GF-D8 (cell line): ENCODE data around the gene PLK2.
A peak's percentile ranks its signal among the peaks of the same experiment; 100 is the strongest.

Experiments used
- DNase-seq: peaks from one replicate; lab custom pipeline; 2025; lab: John Stamatoyannopoulos, UW

PLK2 gene

DNA sequence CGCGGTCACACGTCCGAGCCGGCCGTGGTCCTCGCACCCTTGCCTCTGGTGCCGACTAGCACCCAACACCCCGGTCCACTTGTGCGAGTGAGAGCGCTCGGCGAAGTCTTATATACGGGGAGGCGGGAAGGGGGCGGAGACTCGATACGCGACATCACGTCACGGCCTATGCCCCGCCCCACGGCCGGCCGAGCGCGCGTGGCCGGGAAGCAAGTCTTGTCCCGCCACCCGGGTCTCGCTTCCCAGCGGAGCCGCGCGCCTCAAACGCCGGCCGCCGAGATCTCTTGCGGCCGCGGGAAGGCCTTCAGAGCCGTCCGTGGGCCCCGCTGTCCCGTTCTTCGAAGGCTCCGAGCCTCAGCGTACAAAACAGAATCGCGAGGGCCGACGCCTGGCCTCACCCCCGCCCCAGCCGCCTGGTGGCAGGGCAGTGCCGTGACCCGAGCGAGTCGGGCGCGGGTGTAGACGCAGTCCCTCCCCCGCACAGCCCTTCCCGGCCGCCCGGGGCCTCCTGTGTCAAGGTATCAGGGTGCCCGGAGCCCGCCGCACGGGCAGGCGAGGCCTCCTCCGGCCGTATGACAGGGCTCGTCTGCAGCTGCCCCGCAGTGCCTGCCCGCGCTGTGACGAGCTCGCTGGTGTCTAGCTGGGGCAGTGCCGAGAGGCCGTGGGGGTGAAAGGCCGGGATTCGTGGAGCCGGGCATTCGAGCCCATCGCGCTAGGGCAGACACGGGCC, at the start of gene PLK2:
Gene PLK2 (minus strand): TSS at position 85 of the 730 bp plus-strand sequence. CDS start 127 bp downstream, outside the sequence.
- DNase-seq = no peak

DNA sequence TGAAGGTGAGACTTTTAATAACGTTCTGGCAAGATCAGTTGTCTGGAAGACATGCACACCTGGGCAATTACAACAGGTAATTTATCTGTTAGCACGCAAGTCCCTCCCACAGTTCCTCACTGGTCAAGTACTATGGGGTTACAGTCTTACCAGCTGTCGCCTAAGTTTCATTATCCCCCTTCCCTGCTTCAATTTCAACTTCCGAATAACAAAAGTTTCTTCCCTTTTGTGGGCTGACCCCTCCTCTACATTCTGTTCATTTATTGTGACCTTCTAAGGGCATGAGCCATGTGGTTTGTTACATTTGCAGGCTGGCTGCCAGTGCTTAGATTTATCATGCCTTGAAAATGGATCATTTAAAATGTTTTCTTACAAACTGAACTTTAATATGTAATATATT, 47.8 kb upstream of the PLK2 start:
- no peak for DNase-seq

DNA sequence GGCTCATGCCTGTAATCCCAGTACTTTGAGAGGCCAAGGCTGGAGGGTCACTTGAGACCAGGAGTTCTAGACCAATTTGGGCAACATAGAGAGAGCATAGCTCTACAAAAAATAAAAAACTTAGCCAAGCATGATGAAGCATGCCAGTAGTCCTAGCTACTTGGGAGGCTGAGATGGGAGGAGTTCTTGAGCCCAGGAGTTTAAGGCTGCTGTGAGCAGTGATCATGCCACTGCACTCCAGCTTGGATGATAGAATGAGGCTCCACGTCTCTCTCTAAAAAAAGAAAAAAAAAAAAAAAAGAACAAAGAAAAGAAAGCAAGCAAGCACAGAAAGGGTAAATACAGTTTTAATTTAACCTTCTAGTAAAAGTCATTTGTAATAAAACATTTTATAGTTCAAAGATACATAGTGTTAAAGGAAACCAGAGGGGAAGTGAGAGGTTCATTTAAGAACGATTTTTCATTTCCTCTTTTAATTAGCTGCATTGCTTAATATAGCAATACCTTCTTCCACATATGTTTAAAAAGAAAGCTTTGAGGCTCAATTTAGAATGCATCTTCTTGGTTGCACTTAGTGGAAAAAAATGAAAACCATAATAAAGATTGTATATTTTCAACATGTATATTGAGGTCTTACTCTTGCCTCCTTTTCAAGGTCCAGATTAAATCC, 46.2 kb upstream of the PLK2 start:
- DNase-seq = no peak

GRCh38 chr5:58505502-58505901, 45.6 kb upstream of the PLK2 start:
- no peak for DNase-seq

DNA sequence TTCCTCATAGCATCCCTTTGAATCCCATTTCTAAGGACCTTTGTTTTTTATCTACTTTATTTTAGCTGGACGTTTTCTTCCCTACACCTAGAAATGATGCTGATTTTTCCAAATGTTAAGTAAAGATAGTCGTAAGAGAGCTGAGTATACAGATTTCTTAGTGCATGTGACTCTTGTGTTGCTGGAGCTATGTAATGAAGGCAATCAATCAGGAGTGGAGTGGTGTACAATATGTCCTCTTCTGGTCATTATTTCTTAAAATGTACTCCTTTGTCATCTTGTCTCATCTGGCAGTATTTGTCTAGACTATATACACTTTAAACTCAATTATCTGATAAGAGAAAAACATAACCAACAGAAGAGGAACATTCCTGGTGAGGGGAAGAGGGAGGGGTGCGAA, 44.9 kb upstream of the PLK2 start:
- no peak for DNase-seq

- no peak for DNase-seq
Measured at GRCh38 chr5:58503390-58504046, 43.6 kb upstream of the PLK2 start.

DNA sequence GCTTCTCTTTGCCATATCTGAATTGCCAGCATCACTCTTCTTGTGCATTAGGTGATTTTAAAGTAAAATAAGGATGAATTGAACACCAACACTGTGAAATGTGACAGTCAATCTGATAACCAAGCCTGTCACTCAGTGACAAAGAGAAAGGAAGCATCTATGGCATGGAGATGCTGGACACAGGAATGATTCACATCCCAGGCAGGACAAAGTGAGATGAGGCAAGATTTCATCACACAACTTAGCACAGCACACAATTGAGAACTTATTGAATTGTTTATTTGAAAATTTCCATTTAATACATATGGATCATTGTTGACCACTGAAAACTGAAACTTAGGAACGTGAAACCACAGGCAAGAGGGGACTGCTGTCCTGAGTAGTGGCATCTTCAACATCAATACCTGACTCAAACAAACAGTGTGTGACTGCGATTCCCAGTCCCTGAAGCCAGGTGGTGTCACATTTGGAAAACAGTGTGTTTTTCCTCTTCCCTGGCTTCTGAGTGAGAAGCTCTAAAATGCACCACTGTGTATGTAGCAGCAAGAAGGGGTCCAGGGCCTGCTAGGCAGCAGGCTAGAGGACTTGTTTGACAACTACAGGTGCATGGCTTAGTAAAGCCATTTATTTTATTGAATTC, 42.0 kb upstream of the PLK2 start:
- no peak for DNase-seq

- no peak for DNase-seq
Measured at GRCh38 chr5:58499941-58500340, 40.1 kb upstream of the PLK2 start.

GRCh38 chr5:58499231-58499630, 39.3 kb upstream of the PLK2 start:
- no peak for DNase-seq

DNA sequence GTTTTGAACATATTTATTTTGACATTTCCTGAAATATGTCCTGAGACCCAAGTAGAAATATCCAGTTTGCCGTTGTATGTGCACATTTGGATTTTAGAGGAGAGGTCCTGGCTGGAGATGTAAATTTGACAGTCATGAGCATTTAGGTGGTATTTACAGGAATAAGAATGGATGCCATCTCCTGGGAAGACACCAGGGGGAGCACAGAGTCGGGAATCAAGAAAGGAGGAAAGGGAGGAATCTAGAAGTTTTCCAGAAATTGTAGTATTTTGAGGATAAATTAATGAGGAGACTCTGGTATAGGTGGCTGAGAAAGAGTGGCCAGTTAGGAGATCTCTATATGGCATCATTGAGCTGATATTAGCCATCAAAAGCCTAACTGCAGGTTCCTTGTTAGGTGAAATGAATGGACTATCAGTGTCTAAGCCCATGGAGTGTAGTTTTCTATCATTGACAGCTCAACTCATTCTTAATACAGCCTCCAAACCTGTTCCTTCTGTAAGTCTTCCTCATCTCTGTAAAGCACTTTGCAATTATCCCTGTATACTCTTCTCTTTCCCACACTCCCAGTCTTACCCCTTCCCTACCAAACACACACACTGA, 38.6 kb upstream of the PLK2 start:
- DNase-seq = no peak

DNA sequence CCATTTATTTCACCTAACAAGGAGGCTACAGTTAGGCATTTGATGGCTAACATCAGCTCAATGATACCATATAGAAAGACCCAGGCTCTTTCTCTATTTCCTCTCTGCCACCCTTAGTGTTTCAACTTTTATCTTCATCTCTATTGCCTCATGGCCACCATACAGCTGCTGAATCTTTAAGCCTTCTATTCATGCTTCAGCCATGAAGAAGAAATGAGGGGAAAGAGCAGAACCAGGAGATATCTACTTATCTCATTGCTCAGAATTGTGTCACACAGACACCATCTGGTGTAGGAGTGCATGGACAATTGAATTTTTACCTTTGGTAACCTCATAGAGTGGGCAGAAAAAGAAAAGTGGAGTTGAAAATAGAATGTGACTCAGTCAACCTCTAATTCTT, 38.0 kb upstream of the PLK2 start:
- no peak for DNase-seq

GRCh38 chr5:58497386-58497785, 37.5 kb upstream of the PLK2 start:
- DNase-seq = no peak

DNA sequence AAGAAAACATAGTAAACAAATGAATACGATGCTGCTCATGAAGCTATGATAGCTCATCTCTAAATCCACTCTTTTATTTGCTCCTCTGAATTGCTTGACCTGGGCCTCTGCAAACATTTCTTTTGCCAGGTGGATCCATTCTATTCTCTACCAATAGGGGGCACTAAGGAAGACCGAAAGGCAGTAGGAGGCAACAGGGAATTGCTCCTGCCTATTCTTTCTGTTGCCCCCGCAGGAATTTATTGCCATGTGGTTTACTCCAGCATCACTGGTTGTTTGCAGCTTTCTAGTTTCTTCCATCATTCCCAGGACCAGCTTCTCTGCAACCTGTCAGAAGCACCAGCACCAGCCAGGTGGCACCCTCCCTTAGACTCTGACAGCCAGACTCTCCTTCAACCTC, 36.6 kb upstream of the PLK2 start:
- DNase-seq = no peak

- no peak for DNase-seq
Measured at GRCh38 chr5:58493141-58493540, 33.3 kb upstream of the PLK2 start.

DNA sequence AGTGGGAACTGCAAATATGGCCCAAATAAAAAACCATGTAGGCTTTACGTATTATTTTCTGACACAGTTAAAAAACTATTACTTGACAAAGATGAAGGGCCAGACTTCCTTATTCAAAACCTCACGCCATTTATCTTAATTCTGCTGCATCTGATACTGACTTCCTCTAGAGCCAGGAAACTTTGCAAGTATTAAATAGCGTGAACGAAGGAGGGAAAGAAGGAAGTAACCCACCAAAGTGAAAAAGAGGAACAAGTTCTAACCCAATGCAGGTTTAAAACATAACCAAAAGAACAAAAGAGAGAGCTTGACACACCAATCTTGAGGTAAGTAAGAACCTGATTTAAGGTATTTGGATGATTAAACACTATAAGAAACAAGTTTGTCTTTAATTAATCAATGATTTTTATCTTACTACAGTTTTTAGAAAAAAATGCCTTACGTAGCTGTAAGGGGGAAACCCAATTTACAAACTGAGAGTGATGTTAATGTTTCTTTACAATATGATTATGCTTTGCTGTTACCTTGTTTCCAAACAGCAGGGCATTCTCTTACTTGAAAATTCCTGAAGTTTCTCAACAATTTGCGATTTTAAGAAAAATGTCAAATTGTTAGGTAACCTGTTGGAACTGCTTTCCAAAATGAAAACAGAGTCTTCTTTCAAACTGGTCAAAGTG, 31.5 kb upstream of the PLK2 start, which contains the start of gene GAPT:
Gene GAPT (plus strand): TSS at position 220 of the 677 bp plus-strand sequence. CDS start 3,102 bp downstream, outside the sequence.
- DNase-seq = peak; percentile 82

- peak; percentile 42 for DNase-seq
Measured at GRCh38 chr5:58490402-58491050, 30.6 kb upstream of the PLK2 start.

GRCh38 chr5:58486290-58486689, 26.4 kb upstream of the PLK2 start:
- no peak for DNase-seq

DNA sequence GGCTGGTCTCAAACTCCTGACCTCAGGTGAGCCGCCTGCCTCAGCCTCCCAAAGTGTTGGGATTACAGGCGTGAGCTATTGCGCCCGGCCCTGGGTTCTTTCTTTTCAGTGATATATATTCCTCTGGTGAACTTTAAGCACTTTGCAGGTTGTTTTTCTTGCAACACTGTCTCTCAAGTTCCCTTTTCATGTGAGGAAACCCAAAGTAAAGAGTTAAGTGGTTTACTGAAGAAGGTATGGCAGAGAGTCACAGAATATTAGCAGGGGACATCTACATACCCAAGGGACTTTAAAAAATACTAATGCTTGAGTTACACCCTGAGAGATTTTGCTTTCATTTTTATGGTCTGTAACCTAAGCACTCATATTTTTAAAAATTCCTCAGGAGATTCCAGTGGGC, 24.6 kb upstream of the PLK2 start:
- no peak for DNase-seq

GRCh38 chr5:58482536-58482935, 22.6 kb upstream of the PLK2 start:
- no peak for DNase-seq

- no peak for DNase-seq
Measured at GRCh38 chr5:58481828-58482227, 21.9 kb upstream of the PLK2 start.

DNA sequence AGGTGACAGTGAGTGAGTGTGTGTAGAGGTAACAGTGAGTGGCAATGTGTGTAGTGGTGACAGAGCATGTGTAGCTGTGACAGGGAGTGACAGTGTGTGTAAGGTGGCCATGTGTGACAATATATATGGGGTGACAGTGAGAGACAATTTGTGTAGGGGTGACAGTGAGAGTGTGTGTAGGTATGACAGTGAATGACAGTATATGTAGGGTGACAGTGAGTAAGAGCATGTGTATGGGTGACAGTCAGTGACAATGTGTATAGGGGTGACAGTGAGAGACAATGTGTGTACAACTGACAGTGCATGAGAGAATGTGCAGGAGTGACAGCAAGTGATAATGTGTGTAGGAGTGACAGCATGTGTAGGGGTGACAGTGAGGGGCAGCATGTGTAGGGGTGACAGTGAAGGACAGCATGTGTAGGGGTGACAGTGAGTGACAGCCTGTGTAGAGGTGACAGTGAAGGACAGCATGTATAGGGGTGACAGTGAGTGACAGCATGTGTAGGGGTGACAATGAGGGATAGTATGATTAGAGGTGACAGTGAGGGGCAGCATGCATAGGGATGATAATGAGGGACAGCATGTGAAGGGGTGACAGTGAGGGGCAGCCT, 21.3 kb upstream of the PLK2 start:
- no peak for DNase-seq
